Activated naive CD4-positive, alpha-beta T cell treated with anti-CD3 and anti-CD28 coated beads, Interleukin-2, amount 50 U/mL, for 72 hours (primary cell): ENCODE measurements around the gene FIG4. TPM values are rescaled to one million over a fixed set of nuclear protein-coding genes. Genes with fewer than 3 reads are reported as not detected.
"Not testable (repeated sequence)": the region's sequence is repeated elsewhere in the genome, so short reads cannot be mapped to it uniquely, and the experiment has no call there.

Experiments
- ATAC-seq, 2 donors: fragments of 150-1000 bp; cut with Tn5 transposase; 2 replicates each; pipeline ENCODE4 v1.10.0; 2021; ENCODE audit warnings: mild to moderate bottlenecking in 2 of 2, moderate library complexity in 2 of 2
- DNase-seq, 2 donors: peaks; one replicate each; pipeline ENCODE4 v3.0.0; 2021 to 2022; ENCODE audit warnings: low spot score in 2 of 2
- H3K27ac Mint-ChIP-seq, 2 donors: one replicate each; pipeline ENCODE4 v1.8.0; 2022; ENCODE audit warnings: mild to moderate bottlenecking in 2 of 2, mixed read lengths in 2 of 2
- H3K36me3 Mint-ChIP-seq, 2 donors: one replicate each; pipeline ENCODE4 v1.8.0; 2022; ENCODE audit warnings: mixed read lengths in 2 of 2
- H3K9me3 Mint-ChIP-seq, 2 donors: one replicate each; pipeline ENCODE4 v1.8.0; 2022; ENCODE audit warnings: mixed read lengths in 2 of 2
- total RNA-seq, 2 donors: library from RNA; stranded (reverse); gene quantifications; one replicate each; pipeline ENCODE4 v1.2.3, GENCODE V29; 2022

FIG4 gene
- total RNA-seq, 2 donors from 2014 or later = 19.8 to 20.2 TPM

DNA sequence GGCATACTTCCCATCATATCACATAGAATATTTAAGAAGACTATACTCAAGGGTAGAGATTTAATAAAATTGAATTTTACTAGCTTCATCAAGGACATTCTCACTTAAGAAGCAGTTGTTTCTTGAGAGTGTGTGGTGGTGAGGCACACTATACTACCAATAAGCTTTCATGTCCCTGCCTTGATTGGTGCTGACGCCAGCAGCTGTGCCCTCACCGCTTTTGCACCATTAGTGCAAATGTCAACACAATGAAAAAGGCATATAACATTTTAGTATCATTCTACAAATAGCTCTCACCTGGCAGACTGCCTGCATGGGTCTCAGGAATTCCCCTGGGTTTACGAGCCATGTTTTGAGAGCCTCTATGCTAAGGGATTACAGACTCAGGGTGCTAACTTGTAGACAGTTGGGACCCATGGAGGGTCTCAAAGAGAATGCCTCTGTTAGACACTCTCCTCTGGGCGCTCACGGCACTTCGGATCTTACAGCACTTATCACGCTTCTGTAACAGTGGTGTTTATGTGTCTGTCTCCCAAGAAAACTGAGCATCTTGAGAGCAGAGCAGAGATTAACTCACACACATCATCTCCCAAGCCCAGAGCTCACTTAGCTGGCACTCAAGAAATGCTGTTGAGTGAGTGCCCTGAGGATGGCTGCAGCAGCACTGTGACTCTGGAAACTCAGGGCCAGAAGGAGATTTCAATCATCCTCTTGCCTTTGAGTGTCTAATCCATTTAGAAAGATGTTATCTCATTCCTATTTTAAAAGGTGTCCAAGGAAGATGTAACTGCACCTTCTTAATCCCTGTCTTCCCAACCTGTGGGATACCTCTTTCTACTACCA, 143.7 kb downstream of the FIG4 start:
- no peak overlapping the region for H3K27ac Mint-ChIP-seq
- peaks cover 19 to 25% of the 10 kb centered on the region in 2 donors for H3K36me3 Mint-ChIP-seq
- ATAC-seq = no peak
- no peak for DNase-seq
- H3K9me3 Mint-ChIP-seq = peaks cover 0 to 13% of the 10 kb centered on the region in 2 donors

DNA sequence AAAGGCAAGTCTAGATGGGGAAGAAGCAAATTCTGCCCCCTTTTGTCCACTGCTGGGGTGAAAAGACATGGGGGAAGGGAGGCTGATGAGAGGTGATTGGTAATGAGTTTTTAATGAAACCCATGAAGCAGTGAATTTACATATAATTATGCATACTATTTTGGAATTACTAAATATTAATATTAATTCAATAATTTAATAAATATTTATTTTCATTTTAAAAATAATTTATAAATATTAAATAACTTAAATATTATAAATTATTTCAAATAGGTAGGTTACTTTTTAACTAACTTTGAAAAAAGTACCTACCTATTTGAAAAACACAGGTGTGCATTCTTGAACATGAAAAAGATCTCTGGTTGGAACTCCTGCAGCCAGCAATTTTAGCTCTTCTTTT, 148.9 kb downstream of the FIG4 start:
- Mint-ChIP-seq H3K27ac (no peak overlapping the region), H3K9me3 (no peaks in the 10 kb centered on the region), H3K36me3 (no peaks in the 10 kb centered on the region)
- ATAC-seq (no peak), DNase-seq (no peak)

DNA sequence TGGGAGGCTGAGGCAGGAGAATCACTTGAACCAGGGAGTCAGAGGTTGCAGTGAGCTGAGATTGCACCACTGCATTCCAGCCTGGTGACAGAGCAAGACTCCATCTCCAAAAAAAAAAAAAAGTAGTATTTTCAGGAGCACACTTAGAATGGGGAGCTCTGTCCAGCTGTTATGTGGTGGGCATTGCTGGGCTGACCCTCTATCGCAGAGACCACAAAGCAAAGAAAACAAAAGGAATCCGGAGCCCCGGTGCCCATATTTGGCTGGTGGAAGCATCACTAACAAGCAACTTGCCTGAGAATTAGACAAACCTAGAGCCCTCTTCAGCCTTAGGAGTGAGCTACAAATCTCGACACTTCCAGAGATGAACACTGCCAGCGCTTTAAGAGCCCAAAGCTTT, 149.7 kb downstream of the FIG4 start:
- no peak overlapping the region for H3K27ac Mint-ChIP-seq
- ATAC-seq (no peak), DNase-seq (no peak)
- no peaks in the 10 kb centered on the region for H3K36me3 Mint-ChIP-seq
- no peaks in the 10 kb centered on the region for H3K9me3 Mint-ChIP-seq

DNA sequence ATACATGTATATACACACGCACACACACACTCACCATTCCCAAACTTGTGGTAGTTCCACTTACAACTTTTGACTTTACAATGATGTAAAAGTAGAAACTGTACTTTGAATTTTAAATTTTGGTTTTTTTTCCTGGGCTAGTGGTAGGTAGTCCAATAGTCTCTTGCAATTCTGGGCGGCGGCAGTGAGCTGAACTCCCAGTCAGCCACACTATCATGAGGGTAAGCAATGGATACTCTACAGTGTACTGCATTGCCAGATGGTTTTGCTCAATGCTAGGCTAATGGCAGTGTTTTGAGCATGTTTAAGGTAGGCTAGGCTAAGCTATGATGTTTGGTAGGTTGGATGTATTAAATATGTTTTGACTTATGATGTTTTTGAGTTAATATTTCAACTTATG, 150.8 kb downstream of the FIG4 start:
- Mint-ChIP-seq H3K27ac (no peak overlapping the region), H3K9me3 (no peaks in the 10 kb centered on the region), H3K36me3 (no peaks in the 10 kb centered on the region)
- DNase-seq (no peak), ATAC-seq (no peak)

DNA sequence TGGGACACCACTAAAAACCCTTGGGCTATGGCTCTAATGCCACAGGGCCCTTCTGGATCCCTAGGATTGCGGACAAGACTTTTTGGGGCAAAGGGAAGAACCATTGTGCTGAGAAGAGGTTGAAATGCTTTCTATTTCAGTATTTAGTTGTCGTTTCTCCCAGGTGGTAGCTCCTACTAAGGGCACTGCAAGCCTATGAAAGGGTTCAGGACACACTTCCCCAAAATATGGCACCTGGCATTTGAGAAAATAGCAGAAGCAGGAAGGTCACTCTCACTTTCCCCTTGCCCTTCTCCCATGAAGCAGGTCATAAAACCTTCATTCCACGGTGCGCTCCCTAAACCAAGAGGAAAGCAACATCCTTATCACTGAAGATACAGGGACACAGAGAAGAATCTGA, 161.6 kb downstream of the FIG4 start:
- no peak for DNase-seq
- ATAC-seq = no peak
- Mint-ChIP-seq H3K9me3 (peaks cover 6 to 9% of the 10 kb centered on the region in 2 donors), H3K27ac (no peak overlapping the region), H3K36me3 (peaks cover 0 to 4% of the 10 kb centered on the region in 2 donors)

DNA sequence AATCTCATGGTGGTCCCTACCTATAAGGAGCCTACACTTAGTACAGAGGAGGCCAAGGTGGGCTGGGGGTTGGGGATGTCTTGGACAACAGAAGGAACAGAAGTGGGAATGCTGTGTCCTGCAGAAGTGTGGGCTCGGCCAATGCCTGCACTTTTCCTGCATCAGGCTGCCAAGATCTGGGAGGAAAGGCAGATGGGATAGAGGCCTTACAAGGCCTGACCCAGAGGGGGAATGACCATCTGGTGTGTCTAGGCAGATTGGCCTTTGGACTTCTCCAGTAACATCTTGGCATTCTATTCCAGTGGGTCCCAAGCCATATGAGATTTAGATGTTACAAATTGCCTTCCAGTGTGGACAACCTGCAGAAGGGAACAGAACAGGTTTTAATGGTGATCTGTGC, 162.3 kb downstream of the FIG4 start:
- peaks cover 6 to 9% of the 10 kb centered on the region in 2 donors for H3K9me3 Mint-ChIP-seq
- DNase-seq (no peak), ATAC-seq (no peak)
- H3K27ac Mint-ChIP-seq = no peak overlapping the region
- H3K36me3 Mint-ChIP-seq = peaks cover 0 to 4% of the 10 kb centered on the region in 2 donors

DNA sequence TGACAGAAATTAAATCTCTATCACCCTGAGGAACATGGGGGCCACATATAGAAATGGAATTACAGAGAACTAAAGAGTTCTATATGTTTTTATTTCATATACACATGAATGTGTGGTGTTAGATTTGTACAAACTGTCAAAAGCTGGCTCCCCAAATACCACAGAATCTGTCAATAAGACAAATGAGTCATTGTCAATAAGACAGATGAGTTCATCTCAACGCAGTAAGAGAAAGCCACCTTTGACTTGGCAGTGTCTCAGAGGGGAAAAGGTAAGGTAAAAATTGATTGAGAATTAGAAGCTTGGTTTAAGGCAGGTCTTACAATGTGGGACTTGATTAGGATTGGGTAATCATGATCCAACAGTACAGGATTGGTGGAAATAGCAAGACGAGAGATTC, 162.9 kb downstream of the FIG4 start:
- H3K27ac Mint-ChIP-seq = no peak overlapping the region
- DNase-seq = no peak
- peaks cover 1 to 8% of the 10 kb centered on the region in 2 donors for H3K9me3 Mint-ChIP-seq
- peaks cover 0 to under 1% of the 10 kb centered on the region in 2 donors for H3K36me3 Mint-ChIP-seq
- ATAC-seq = no peak

DNA sequence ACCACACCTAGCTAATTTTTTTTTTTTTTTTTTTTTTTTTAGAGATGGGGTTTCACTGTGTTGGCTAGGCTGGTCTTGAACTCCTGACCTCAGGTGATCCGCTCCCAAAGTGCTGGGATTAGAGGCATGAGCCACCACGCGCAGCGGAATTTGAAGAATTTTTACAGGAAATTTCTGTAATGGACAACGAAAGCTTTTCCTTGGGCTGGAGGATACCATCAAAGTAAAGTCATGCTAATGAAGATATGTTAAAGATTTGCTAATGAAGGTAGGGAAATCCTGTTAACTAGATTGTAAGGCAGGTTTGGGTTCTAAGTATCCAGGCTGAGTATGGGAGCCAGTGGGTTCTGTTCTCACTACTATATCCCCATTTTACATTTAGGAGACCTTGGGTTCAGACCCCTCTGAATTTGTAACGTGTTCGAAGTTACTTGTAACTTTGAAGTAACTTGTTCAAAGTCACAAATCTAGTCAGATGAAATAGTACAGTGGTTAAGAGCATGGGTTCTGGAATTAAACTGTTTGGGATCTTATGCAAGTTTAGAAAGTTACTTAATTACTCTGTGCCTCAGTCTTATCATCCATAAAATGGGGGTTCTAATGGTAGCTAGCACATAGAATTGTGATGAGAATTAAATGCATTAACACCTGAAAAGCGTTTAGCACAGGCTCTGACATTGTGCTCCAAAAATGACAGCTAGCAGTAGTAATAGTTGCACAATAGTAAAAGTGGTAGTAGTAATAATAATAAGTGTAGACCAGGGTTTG, 163.6 kb downstream of the FIG4 start:
- no peak for ATAC-seq
- H3K36me3 Mint-ChIP-seq = no peaks in the 10 kb centered on the region
- no peak for DNase-seq
- H3K27ac Mint-ChIP-seq = no peak overlapping the region
- H3K9me3 Mint-ChIP-seq = peaks cover 0 to 5% of the 10 kb centered on the region in 2 donors

DNA sequence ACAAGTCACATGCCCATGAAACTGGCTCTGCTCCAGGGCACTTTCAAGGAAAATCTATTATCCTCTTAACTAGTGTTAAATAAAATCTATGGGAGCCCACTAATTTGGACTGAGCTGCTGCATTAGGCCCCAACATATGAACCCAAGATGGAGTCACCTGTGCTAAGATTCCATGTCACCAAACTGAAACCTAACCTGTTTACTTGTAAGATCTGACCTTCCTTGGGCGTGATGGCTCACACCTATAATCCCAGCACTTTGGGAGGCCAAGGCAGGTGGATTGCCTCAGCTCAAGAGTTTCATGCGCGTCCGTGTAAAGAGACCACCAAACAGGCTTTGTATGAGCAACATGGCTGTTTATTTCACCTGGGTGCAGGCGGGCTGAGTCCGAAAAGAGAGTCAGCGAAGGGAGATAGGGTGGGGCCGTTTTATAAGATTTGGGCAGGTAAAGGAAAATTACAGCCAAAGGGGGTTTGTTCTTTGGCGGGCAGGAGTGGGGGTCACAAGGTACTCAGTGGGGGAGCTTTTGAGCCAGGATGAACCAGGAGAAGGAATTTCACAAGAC, 164.5 kb downstream of the FIG4 start:
- not testable (repeated sequence) for H3K36me3 Mint-ChIP-seq, H3K27ac Mint-ChIP-seq, H3K9me3 Mint-ChIP-seq, ATAC-seq, DNase-seq

DNA sequence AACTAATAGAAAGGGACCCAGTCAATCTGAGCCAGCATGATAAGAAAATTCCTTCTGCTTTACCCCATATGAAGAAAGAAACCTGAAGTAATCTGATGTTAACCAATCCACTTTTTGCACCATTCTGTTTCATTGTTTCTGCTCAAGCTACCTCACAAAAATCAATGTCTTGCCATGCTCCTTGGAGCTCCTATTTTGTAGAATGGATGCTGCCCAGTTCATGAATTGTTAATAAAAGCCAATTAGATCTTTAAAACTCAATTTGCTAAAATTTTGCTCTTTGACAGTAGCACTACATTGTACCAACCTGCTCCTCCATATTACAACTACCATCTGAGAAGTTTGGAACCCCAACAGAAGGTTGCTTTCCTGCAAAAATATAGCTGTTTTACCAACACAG, 170.8 kb downstream of the FIG4 start:
- Mint-ChIP-seq H3K36me3 (peaks cover 0 to 7% of the 10 kb centered on the region in 2 donors), H3K27ac (no peak overlapping the region), H3K9me3 (peaks cover 0 to 4% of the 10 kb centered on the region in 2 donors)
- ATAC-seq = no peak
- no peak for DNase-seq

DNA sequence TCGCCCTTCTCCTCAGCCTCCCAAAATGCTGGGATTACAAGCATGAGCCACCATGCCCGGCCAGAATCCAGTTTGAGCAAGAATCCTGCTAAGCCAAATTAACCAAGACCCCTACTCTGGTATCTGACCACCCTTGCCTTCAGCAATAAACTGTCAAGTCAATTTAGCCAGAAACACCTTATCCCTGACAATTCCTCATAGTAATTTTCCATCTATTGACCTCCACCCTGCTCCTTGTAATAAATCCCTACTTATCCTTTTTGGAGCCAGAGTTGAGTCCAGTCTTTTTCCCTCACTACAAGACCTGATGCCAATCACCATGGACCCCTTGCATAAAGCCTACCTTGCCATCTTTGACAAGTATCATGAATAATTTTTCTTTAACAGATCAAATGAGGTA, 173.0 kb downstream of the FIG4 start:
- DNase-seq (no peak), ATAC-seq (no peak)
- peaks cover 0 to 4% of the 10 kb centered on the region in 2 donors for H3K9me3 Mint-ChIP-seq
- H3K27ac Mint-ChIP-seq = no peak overlapping the region
- H3K36me3 Mint-ChIP-seq = peaks cover 0 to 7% of the 10 kb centered on the region in 2 donors

DNA sequence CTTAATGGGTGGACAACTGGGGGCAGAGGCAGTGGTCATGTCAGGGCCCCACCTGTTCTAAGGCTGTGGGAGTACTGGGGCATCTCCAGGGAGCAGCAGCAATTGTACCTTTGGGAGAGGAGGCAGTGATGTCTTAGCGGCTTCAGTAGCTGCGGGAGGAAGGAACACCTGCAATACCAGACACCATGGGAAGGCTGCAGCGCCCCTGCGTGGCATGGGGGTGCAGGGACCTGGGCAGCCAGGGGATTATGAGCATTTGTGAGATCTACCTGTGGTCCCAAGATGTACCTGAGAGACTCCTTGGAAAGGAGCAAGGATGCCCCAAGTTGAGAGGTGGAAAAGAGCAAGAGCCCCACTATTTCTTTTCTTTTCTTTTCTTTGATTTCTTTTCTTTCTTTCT, 174.9 kb downstream of the FIG4 start:
- DNase-seq = no peak
- H3K36me3 Mint-ChIP-seq = peaks cover 0 to 2% of the 10 kb centered on the region in 2 donors
- no peak overlapping the region for H3K27ac Mint-ChIP-seq
- no peak for ATAC-seq
- peaks cover 0 to 4% of the 10 kb centered on the region in 2 donors for H3K9me3 Mint-ChIP-seq

DNA sequence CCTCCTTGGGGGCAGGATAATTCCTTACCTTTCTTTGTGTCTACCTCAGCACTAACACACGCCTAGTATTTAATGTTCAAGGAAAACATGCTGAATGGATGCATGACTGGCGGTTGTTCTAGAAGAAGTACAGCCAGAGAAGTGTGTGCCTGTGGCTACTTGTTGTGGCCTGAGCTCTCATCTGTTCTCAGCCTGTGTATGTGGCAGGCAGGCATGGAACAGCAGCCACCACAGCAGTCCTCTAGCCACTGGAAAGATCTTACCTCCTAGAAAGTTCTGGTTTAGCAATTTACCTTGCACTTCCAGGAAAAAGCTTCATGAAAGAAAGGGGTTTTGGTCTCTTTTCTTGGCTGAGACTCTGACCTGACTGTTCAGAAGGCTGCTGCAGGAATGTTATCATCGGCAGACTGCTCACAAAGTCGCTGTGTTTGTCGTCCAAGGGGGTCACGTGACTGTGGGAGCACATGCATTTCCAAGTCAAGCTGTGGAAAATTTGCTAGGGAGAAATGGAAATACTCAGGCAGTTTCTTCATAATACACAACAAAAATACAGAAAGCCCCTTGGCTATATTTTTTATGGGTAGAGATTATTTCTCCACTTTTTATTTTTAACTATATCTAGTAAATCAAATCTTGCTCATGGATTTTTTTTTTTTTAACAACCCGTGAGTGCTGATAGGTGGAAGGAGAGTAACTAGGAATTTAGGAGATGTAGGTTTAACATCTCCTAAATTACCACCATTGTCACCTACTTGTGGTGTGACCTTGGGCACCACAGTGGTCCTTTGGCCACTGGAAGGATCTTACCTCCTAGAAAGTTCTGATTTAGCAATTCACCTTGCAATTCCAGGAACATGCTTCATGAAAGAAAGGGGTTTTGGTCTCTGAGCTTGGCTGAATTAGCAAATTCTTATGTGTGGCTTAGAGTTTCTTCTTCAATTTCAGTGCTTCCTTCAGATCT, 176.2 kb downstream of the FIG4 start:
- no peaks in the 10 kb centered on the region for H3K36me3 Mint-ChIP-seq

DNA sequence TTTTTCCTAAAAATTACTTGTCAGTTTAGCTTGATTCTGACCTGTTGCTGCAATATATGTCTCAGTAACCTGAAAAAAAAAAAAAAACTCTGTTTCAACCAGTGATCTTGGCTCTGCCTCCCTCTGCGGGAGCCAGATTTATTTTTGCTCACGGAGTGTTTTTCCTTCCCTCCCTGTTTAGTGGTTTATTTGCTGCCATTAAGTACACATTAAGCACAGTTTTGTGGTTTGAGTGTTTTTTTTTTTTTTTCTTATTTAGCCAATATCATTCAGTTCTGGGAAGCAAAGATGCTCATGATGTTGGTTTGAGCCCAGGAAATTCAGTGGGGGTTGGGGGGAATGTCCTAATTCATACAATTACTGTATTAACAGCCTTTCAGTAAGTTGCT, 176.9 kb downstream of the FIG4 start:
- Mint-ChIP-seq H3K27ac (no peak overlapping the region), H3K9me3 (no peaks in the 10 kb centered on the region), H3K36me3 (no peaks in the 10 kb centered on the region)
- ATAC-seq (no peak), DNase-seq (no peak)

More for the DNA sequence above, 176.2 kb downstream of the FIG4 start:
- Mint-ChIP-seq H3K9me3 (peaks cover 0 to 2% of the 10 kb centered on the region in 2 donors), H3K27ac (no peak overlapping the region)
- ATAC-seq (no peak), DNase-seq (no peak)

DNA sequence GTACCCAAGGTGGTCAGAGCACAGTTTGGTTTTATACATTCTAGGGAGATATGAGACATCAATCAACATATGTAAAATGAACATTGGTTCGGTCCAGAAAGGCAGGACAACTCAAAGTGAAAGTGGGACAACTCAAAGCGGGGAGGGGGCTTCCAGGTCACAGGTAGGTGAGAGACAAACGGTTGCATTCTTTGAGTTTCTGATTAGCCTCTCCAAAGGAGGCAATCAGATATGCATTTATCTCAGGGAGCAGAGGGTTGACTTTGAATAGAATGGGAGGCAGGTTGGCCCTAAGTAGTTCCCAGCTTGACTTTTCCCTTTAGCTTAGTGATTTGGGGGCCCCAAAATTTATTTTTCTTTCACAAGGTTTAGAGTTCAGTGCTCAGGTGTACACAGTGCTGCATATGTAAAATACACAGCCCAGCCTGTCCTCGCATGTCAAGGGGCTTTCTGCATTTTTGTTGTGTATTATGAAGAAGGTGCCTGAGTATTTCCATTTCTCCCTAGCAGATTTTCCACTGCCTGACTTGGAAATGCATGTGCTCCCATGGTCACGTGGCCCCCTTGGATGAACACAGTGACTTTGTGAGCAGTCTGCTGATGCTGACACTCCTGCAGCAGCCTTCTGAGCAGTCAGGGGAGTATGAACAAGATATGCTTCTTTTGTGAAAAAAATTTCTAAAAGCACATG, 178.4 kb downstream of the FIG4 start:
- DNase-seq, ATAC-seq: not testable (repeated sequence)

DNA sequence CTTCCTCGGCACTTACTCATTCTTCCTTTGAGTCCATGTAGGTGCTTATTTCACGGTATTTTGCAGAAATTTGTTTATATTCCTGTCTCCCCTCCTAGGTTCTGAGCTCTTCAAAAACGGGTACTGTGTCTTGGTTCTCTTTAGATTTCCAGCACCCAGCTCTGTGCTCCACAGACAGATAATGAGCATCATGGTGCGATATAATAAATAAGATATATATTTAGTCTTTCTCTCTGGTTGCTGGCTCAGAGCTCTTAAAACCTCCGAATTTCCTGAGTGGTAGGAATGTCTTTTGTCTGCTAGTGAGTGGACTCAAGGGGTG, 179.0 kb downstream of the FIG4 start:
- H3K36me3 Mint-ChIP-seq = no peaks in the 10 kb centered on the region
- no peak for DNase-seq
- H3K9me3 Mint-ChIP-seq = no peaks in the 10 kb centered on the region
- ATAC-seq = no peak
- no peak overlapping the region for H3K27ac Mint-ChIP-seq

More for the DNA sequence above, 178.4 kb downstream of the FIG4 start:
- H3K36me3 Mint-ChIP-seq, H3K27ac Mint-ChIP-seq, H3K9me3 Mint-ChIP-seq: not testable (repeated sequence)
